ENCODE results near the gene ARSD. TPM values are rescaled to one million over a fixed set of nuclear protein-coding genes. Genes with fewer than 3 reads are reported as not detected.
"Not testable (repeated sequence)": the region's sequence is repeated elsewhere in the genome, so short reads cannot be mapped to it uniquely, and the experiment has no call there.

The ARSD gene
- total RNA-seq, 1 experiment from 2014 or later = 8.0 TPM

- no peak for TF ChIP-seq EGR1 (IDR thresholded peaks at IDR 0.05; ENCODE audit: low read depth)
- no peaks in the 10 kb centered on the region for H3K36me3 ChIP-seq (ENCODE audit: control insufficient read depth in 1 of 2, insufficient read depth in 2 of 2, low read length in 2 of 2)
- no peak overlapping the region for H3K4me2 ChIP-seq (ENCODE audit: low read length)
- CTCF ChIA-PET = no interaction called here
- H2AFZ ChIP-seq (ENCODE audit: low read depth, low read length, poor library complexity, severe bottlenecking) = no peak overlapping the region
- BruUV-seq (replicated peaks) = no TSS peak
- H3K27ac ChIP-seq (ENCODE audit: low read depth, low read length) = no peak overlapping the region
- H3K9me3 ChIP-seq (ENCODE audit: control insufficient read depth in 1 of 2, insufficient read depth in 1 of 2, low read depth in 1 of 2, low read length in 2 of 2) = no peaks in the 10 kb centered on the region
- DNase-seq (ENCODE audit: low read depth, low spot score) (no peak), ATAC-seq (no peak)
- no peaks in the 10 kb centered on the region for H4K20me1 ChIP-seq (ENCODE audit: insufficient read depth)
- no peaks in the 10 kb centered on the region for H3K79me2 ChIP-seq (ENCODE audit: insufficient read depth, low read length)
- no peaks in the 10 kb centered on the region for H3K27me3 ChIP-seq (ENCODE audit: insufficient read depth, low read length)
- no peaks in the 10 kb centered on the region for H3K9me2 ChIP-seq (ENCODE audit: insufficient read depth)
- intact Hi-C loops (cut with micrococcal nuclease) = no loop called here
- H3K4me1 ChIP-seq (ENCODE audit: control insufficient read depth in 1 of 2, insufficient read depth in 2 of 2, low read length in 2 of 2) = no peaks in the 10 kb centered on the region; a peak in 1 of 4 replicates
- H3K4me3 ChIP-seq (replicated peaks in 1 of 2; ENCODE audit: low read depth in 1 of 2, low read length in 2 of 2) = no peak overlapping the region
- H3K9ac ChIP-seq (ENCODE audit: low read length) = no peak overlapping the region
- POLR2A ChIA-PET = no interaction called here
- RAD21 ChIA-PET (ENCODE audit: low non-redundant PET in 1 of 2, low total read pairs in 2 of 2, uncharacterized antibody in 2 of 2, unreplicated experiment in 2 of 2) = no interaction called here
These were observed 2.4 kb downstream of the ARSD start for GRCh38 chrX:2926664-2927275.

DNA sequence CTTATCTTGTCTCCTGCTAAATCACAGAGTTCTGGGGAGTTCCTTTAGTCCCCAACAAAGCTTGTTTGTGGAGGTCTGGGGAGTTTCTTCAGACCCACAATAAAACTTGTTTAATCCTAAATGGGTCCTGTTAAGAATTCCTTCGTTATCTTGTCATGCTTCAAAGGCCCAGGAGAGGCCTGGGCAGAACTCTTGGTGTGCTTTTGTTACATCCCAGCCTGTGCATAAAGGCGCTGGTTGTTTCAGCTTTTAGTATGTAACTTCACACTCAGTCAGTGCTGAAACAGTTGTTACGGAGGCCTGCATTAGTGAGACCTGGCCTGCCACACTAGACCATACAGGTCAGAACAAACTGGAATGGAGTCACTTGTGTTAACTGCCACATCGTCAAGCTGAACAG is 2.9 kb downstream of the ARSD start:
- POLR2A ChIA-PET; H4K20me1 ChIP-seq (ENCODE audit: insufficient read depth); BruUV-seq (replicated peaks); H2AFZ ChIP-seq (ENCODE audit: low read depth, low read length, poor library complexity, severe bottlenecking); DNase-seq (ENCODE audit: low read depth, low spot score); CTCF ChIA-PET; H3K9ac ChIP-seq (ENCODE audit: low read length); H3K9me2 ChIP-seq (ENCODE audit: insufficient read depth); H3K27ac ChIP-seq (ENCODE audit: low read depth, low read length); H3K4me1 ChIP-seq (ENCODE audit: control insufficient read depth in 1 of 2, insufficient read depth in 2 of 2, low read length in 2 of 2); H3K4me2 ChIP-seq (ENCODE audit: low read length); intact Hi-C loops (cut with micrococcal nuclease); H3K4me3 ChIP-seq (replicated peaks in 1 of 2; ENCODE audit: low read depth in 1 of 2, low read length in 2 of 2); RAD21 ChIA-PET (ENCODE audit: low non-redundant PET in 1 of 2, low total read pairs in 2 of 2, uncharacterized antibody in 2 of 2, unreplicated experiment in 2 of 2); H3K27me3 ChIP-seq (ENCODE audit: insufficient read depth, low read length); H3K36me3 ChIP-seq (ENCODE audit: control insufficient read depth in 1 of 2, insufficient read depth in 2 of 2, low read length in 2 of 2); H3K9me3 ChIP-seq (ENCODE audit: control insufficient read depth in 1 of 2, insufficient read depth in 1 of 2, low read depth in 1 of 2, low read length in 2 of 2); ATAC-seq; H3K79me2 ChIP-seq (ENCODE audit: insufficient read depth, low read length): not testable (repeated sequence)

- Histone ChIP-seq H3K36me3 (ENCODE audit: control insufficient read depth in 1 of 2, insufficient read depth in 2 of 2, low read length in 2 of 2) (no peaks in the 10 kb centered on the region), H3K79me2 (ENCODE audit: insufficient read depth, low read length) (no peaks in the 10 kb centered on the region), H3K9me2 (ENCODE audit: insufficient read depth) (no peaks in the 10 kb centered on the region), H3K27ac (ENCODE audit: low read depth, low read length) (no peak overlapping the region), H3K4me2 (ENCODE audit: low read length) (no peak overlapping the region), H3K27me3 (ENCODE audit: insufficient read depth, low read length) (no peaks in the 10 kb centered on the region), H4K20me1 (ENCODE audit: insufficient read depth) (no peaks in the 10 kb centered on the region), H3K9me3 (ENCODE audit: control insufficient read depth in 1 of 2, insufficient read depth in 1 of 2, low read depth in 1 of 2, low read length in 2 of 2) (no peaks in the 10 kb centered on the region), H3K4me3 (replicated peaks in 1 of 2; ENCODE audit: low read depth in 1 of 2, low read length in 2 of 2) (no peak overlapping the region), H2AFZ (ENCODE audit: low read depth, low read length, poor library complexity, severe bottlenecking) (no peak overlapping the region), H3K9ac (ENCODE audit: low read length) (no peak overlapping the region), H3K4me1 (ENCODE audit: control insufficient read depth in 1 of 2, insufficient read depth in 2 of 2, low read length in 2 of 2) (no peaks in the 10 kb centered on the region; a peak in 1 of 4 replicates)
- intact Hi-C loops (cut with micrococcal nuclease) = no loop called here
- BruUV-seq (replicated peaks) = no TSS peak
- ChIA-PET CTCF (no interaction called here), POLR2A (no interaction called here), RAD21 (ENCODE audit: low non-redundant PET in 1 of 2, low total read pairs in 2 of 2, uncharacterized antibody in 2 of 2, unreplicated experiment in 2 of 2) (no interaction called here)
- DNase-seq (ENCODE audit: low read depth, low spot score) (no peak), ATAC-seq (no peak)
- TF ChIP-seq RAD21 (IDR thresholded peaks at IDR 0.05; ENCODE audit: low read depth) (no peak), CEBPB (IDR thresholded peaks at IDR 0.05; ENCODE audit: low read depth) (no peak), EZH2phosphoT487 (IDR thresholded peaks at IDR 0.05; ENCODE audit: borderline replicate concordance) (no peak), ZBTB33 (IDR thresholded peaks at IDR 0.05; ENCODE audit: extremely low read depth, insufficient replicate concordance, low read length) (no peak)
These were observed 5.0 kb downstream of the ARSD start for GRCh38 chrX:2924151-2924550.

Data from HCT116 (cell line).